Panc1 (cell line): ENCODE measurements around the gene MAST4. TPM values are rescaled to one million over a fixed set of nuclear protein-coding genes. Genes with fewer than 3 reads are reported as not detected.

Experiments
- ATAC-seq: fragments of 200-7000 bp; cut with Tn5 transposase; 2 replicates; pipeline ENCODE4 v1.9.1; 2020; ENCODE audit warnings: mild to moderate bottlenecking, moderate library complexity
- BruUV-seq: library from RNA; stranded (reverse); fragments of 400-500 nt; replicated peaks from 2 replicates; lab custom pipeline; 2021; lab: Mats Ljungman, UMichigan
- CTCF ChIA-PET: fragments of 300-600 bp; sonication (Branson Sonifier 250); formaldehyde crosslinking; loops from one replicate; lab custom pipeline; 2022; ENCODE audit warnings: antibody characterized with exemption; lab: Charles Lee
- POLR2A ChIA-PET: fragments of 300-600 bp; sonication (Branson Sonifier 250); formaldehyde crosslinking; loops from one replicate; lab custom pipeline; 2022; ENCODE audit warnings: antibody characterized with exemption; lab: Charles Lee
- DNase-seq: peaks from one replicate; pipeline ENCODE4 v3.0.0-alpha.2; 2010; ENCODE audit warnings: low read depth, low spot score
- H3K27ac ChIP-seq: 2 replicates; pipeline ENCODE4 v1.5.1; 2011; ENCODE audit warnings: mild to moderate bottlenecking, low read length, inconsistent platforms
- H3K27me3 ChIP-seq: fragments of 200-500 bp; sonication (Bioruptor generic); 2 replicates; pipeline ENCODE4 v1.6.0; 2014; ENCODE audit warnings: low read length, inconsistent platforms; ENCODE audit not compliant: control insufficient read depth, insufficient read depth
- H3K36me3 ChIP-seq: fragments of 200-500 bp; sonication (Bioruptor generic); 2 replicates; pipeline ENCODE4 v1.5.1; 2014; ENCODE audit warnings: inconsistent platforms, mild to moderate bottlenecking, low read length, moderate library complexity; ENCODE audit not compliant: control insufficient read depth, insufficient read depth
- H3K4me1 ChIP-seq: 2 replicates; pipeline ENCODE4 v1.5.1; 2011; ENCODE audit warnings: inconsistent platforms, mild to moderate bottlenecking, low read length, moderate library complexity; ENCODE audit not compliant: control insufficient read depth, insufficient read depth
- H3K4me3 ChIP-seq, 2 experiments: 2 replicates each; pipeline ENCODE4 v1.5.1; 2011 to 2012; ENCODE audit warnings: low read depth in 2 of 2, low read length in 2 of 2, mild to moderate bottlenecking in 2 of 2, inconsistent platforms in 1 of 2, moderate library complexity in 1 of 2
- H3K9me3 ChIP-seq: fragments of 200-500 bp; sonication (Bioruptor generic); 2 replicates; pipeline ENCODE4 v1.5.1; 2014; ENCODE audit warnings: low read depth, mild to moderate bottlenecking, inconsistent platforms, low read length, moderate library complexity; ENCODE audit not compliant: control insufficient read depth, insufficient read depth
- CTCF ChIP-seq: fragments of 450-650 bp; IDR thresholded peaks from 2 replicates; pipeline ENCODE4 v1.5.1; 2017; ENCODE audit warnings: mild to moderate bottlenecking
- POLR2AphosphoS5 ChIP-seq: IDR thresholded peaks from 2 replicates; pipeline ENCODE4 v1.6.1; 2012; ENCODE audit warnings: mild to moderate bottlenecking, low read depth, low read length, moderate library complexity
- SIN3A ChIP-seq: IDR thresholded peaks from 2 replicates; pipeline ENCODE4 v1.6.1; 2012; ENCODE audit warnings: low read depth, mild to moderate bottlenecking, low read length, moderate library complexity, borderline replicate concordance; ENCODE audit not compliant: insufficient read depth
- TCF7L2 ChIP-seq: IDR thresholded peaks from 2 replicates; pipeline ENCODE4 v1.6.1; 2011; ENCODE audit warnings: mild to moderate bottlenecking, low read depth, low read length, inconsistent platforms
- in situ Hi-C: cut with HindIII; loops from 2 replicates; pipeline ENCODE4 v1.10.0; 2016; ENCODE audit warnings: low sequenced_read_pairs, low pct_unique_long_range_greater_than_20kb
- intact Hi-C: fragments of 100-400 bp; cut with micrococcal nuclease; formaldehyde crosslinking; loops from one replicate; pipeline ENCODE4 v1.10.0; 2022; ENCODE audit not compliant: unreplicated experiment
- total RNA-seq: library from RNA; stranded (reverse); gene quantifications from one replicate; pipeline ENCODE4 v1.2.1, GENCODE V29; 2021; ENCODE audit not compliant: unreplicated experiment
- TF ChIP-seq, protein P1 (sequence below), 2 experiments: IDR thresholded peaks; 2 replicates each; pipeline ENCODE4 v1.6.1; 2011 to 2012; ENCODE audit warnings: low read depth in 2 of 2, control low read depth in 1 of 2, low read length in 1 of 2, mild to moderate bottlenecking in 1 of 2, moderate library complexity in 1 of 2; ENCODE audit not compliant: insufficient read depth in 1 of 2

Gene MAST4
- total RNA-seq, 1 experiment from 2014 or later: 1.8 TPM

DNA sequence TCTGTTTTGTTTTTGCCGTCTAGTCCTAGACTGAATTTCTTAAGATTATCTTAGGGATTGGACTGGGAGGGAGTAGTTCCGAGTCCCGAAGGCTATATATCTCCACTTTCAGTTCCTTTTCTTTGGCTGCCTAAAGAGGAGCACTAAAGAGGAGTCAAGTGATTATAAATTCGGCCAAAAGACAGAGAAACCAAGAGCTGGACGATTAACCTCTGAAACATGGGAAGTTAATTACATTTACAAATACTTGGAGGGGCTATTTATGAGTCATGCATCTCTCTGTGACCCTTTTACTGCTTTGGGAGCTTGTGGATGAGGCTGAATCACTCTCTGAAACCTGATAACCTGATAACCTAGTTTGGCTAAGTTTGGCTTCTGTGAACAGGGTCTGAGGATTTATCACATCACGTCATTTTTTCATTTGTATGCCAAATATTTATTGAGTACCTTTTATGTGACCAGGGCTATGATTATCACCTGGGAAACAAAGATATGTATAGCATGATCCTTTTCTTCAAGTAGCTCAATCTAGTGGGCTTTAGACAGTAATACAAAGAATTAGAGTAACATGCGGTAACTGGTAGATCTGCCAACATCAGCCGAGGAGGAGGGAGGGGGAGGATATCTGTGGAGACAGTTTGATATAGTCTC is 419.5 kb downstream of the MAST4 start:
- no TSS peak for BruUV-seq
- no peak overlapping the region for H3K27ac ChIP-seq
- TF ChIP-seq POLR2AphosphoS5 (no peak), CTCF (no peak), SIN3A (no peak), TCF7L2 (no peak)
- TF ChIP-seq, protein P1, sequence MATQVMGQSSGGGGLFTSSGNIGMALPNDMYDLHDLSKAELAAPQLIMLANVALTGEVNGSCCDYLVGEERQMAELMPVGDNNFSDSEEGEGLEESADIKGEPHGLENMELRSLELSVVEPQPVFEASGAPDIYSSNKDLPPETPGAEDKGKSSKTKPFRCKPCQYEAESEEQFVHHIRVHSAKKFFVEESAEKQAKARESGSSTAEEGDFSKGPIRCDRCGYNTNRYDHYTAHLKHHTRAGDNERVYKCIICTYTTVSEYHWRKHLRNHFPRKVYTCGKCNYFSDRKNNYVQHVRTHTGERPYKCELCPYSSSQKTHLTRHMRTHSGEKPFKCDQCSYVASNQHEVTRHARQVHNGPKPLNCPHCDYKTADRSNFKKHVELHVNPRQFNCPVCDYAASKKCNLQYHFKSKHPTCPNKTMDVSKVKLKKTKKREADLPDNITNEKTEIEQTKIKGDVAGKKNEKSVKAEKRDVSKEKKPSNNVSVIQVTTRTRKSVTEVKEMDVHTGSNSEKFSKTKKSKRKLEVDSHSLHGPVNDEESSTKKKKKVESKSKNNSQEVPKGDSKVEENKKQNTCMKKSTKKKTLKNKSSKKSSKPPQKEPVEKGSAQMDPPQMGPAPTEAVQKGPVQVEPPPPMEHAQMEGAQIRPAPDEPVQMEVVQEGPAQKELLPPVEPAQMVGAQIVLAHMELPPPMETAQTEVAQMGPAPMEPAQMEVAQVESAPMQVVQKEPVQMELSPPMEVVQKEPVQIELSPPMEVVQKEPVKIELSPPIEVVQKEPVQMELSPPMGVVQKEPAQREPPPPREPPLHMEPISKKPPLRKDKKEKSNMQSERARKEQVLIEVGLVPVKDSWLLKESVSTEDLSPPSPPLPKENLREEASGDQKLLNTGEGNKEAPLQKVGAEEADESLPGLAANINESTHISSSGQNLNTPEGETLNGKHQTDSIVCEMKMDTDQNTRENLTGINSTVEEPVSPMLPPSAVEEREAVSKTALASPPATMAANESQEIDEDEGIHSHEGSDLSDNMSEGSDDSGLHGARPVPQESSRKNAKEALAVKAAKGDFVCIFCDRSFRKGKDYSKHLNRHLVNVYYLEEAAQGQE (IDR thresholded peaks at IDR 0.05; ENCODE audit: insufficient read depth in 1 of 2, low read depth in 2 of 2, low read length in 1 of 2): no peak
- peak overlapping the region in 1 of 2 experiments; percentile 39; a peak in 3 of 4 replicates for H3K4me3 ChIP-seq
- intact Hi-C loops (no loop called here), in situ Hi-C loops (no loop called here)
- H3K36me3 ChIP-seq: no peaks in the 10 kb centered on the region; the same call in 1 of the 2 replicates
- ChIA-PET CTCF (no interaction called here), POLR2A (no interaction called here)
- H3K9me3 ChIP-seq: no peaks in the 10 kb centered on the region
- no peaks in the 10 kb centered on the region for H3K27me3 ChIP-seq
- no peak for ATAC-seq
- no peak for DNase-seq
- no peaks in the 10 kb centered on the region for H3K4me1 ChIP-seq

DNA sequence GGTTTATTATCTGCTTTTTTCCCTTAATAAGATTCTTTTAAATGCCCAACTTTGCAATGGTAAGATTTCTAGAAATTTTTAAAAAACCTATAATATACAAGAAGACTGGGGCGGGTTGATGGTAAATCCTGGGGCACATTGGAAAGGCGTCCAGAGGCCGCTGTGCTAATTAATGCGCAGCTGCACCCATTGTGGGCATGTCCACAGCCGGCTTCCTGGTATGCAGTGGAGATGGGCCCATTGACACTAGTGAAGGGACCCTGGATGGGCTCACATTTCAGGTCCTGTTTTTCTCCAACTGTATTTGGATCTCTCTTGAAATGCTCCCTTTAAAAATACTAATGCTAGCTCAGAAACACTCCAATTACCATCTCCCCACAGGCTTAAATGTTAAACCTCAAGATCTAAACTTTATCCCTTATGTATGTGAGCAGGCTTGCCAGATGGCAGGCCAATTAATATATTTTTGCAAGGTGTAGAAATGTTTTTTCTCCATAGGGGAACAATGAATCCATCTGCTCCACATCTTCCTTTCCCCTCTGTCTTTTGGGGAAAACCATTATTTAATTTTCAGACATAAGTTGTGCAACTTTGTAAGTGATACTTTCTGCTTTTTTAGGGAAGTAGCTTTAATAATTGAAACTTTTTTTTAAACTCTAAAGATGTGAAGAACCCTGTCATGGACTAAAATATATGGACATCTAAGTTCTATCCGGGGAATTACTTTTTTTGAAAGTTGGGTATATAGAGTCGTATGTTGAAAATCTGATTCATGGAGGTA is 423.1 kb downstream of the MAST4 start:
- ChIA-PET CTCF (no interaction called here), POLR2A (no interaction called here)
- TF ChIP-seq SIN3A: no peak
- TF ChIP-seq POLR2AphosphoS5: no peak
- no peak for TF ChIP-seq TCF7L2
- TF ChIP-seq, protein P1 (IDR thresholded peaks at IDR 0.05; ENCODE audit: insufficient read depth in 1 of 2, low read depth in 2 of 2, low read length in 1 of 2): no peak
- TF ChIP-seq CTCF: no peak
- Histone ChIP-seq H3K9me3 (no peaks in the 10 kb centered on the region), H3K4me3 (no peak overlapping the region), H3K4me1 (no peaks in the 10 kb centered on the region), H3K36me3 (no peaks in the 10 kb centered on the region; the same call in 1 of the 2 replicates), H3K27me3 (no peaks in the 10 kb centered on the region), H3K27ac (no peak overlapping the region)
- DNase-seq (no peak), ATAC-seq (no peak)
- intact Hi-C loops (no loop called here), in situ Hi-C loops (no loop called here)
- no TSS peak for BruUV-seq
